Thoracic aorta (tissue), 2 donors: Measurements from ENCODE around the gene EHMT1. TPM values are rescaled to one million over a fixed set of nuclear protein-coding genes. Genes with fewer than 3 reads are reported as not detected.
A peak's percentile ranks its signal among the peaks of the same experiment; 100 is the strongest.

Experiments used
- ATAC-seq: fragments of 150-250 bp; one replicate; pipeline ENCODE4 v1.8.0; 2017; ENCODE audit warnings: low read depth; ENCODE audit not compliant: insufficient number of reproducible peaks, low FRiP score
- DNase-seq: peaks from one replicate; pipeline ENCODE4 v3.0.0-alpha.2; 2020; ENCODE audit warnings: low spot score
- H3K27ac ChIP-seq, 2 donors: fragments of 200-600 bp; sonication (generic); 1 replicate in 1 of 2; 2 replicates in 1 of 2; pipeline ENCODE4 v1.5.1; 2016; ENCODE audit warnings: mild to moderate bottlenecking in 2 of 2, moderate library complexity in 2 of 2
- H3K27me3 ChIP-seq: fragments of 200-600 bp; sonication (generic); replicated peaks from 2 replicates; pipeline ENCODE4 v1.6.0; 2016; ENCODE audit warnings: mild to moderate bottlenecking; ENCODE audit not compliant: insufficient read depth
- H3K36me3 ChIP-seq: fragments of 200-600 bp; sonication (generic); one replicate; pipeline ENCODE4 v1.5.1; 2016
- H3K4me1 ChIP-seq, 2 donors: fragments of 200-600 bp; sonication (generic); 1 replicate in 1 of 2; 2 replicates in 1 of 2; pipeline versions ENCODE4 v1.5.1 to v1.6.0; 2016; ENCODE audit warnings: low read depth in 2 of 2, mild to moderate bottlenecking in 1 of 2; ENCODE audit not compliant: control insufficient read depth in 1 of 2
- H3K4me3 ChIP-seq: fragments of 200-600 bp; sonication (generic); 2 replicates; pipeline ENCODE4 v1.5.1; 2016; ENCODE audit warnings: mild to moderate bottlenecking
- H3K9me3 ChIP-seq: fragments of 200-600 bp; sonication (generic); 2 replicates; pipeline ENCODE4 v1.5.1; 2016
- CTCF ChIP-seq: fragments of 200-600 bp; sonication (generic); IDR thresholded peaks from one replicate; pipeline ENCODE4 v1.5.1; 2019; ENCODE audit warnings: antibody characterized with exemption
- total RNA-seq, 2 donors: library from RNA; depleted of rRNA; stranded (reverse); fragments of >200 nt; gene quantifications; one replicate each; pipeline versions ENCODE4 v1.1.0 to v1.2.3, GENCODE V29; 2016

The EHMT1 gene
- total RNA-seq, 2 donors from 2014 or later = 67.6 to 150 TPM

- H3K36me3 ChIP-seq = no peaks in the 10 kb centered on the region
- DNase-seq (no peak), ATAC-seq (no peak)
- peaks cover 15 to 41% of the 10 kb centered on the region in 2 donors for H3K4me1 ChIP-seq
- TF ChIP-seq CTCF = no peak
- H3K27ac ChIP-seq = no peak overlapping the region
- H3K4me3 ChIP-seq = peak overlapping the region; percentile 73
- H3K27me3 ChIP-seq = no peaks in the 10 kb centered on the region
- H3K9me3 ChIP-seq = no peaks in the 10 kb centered on the region
Observed at GRCh38 chr9:137604345-137605086, 14.3 kb upstream of the EHMT1 start.

DNA sequence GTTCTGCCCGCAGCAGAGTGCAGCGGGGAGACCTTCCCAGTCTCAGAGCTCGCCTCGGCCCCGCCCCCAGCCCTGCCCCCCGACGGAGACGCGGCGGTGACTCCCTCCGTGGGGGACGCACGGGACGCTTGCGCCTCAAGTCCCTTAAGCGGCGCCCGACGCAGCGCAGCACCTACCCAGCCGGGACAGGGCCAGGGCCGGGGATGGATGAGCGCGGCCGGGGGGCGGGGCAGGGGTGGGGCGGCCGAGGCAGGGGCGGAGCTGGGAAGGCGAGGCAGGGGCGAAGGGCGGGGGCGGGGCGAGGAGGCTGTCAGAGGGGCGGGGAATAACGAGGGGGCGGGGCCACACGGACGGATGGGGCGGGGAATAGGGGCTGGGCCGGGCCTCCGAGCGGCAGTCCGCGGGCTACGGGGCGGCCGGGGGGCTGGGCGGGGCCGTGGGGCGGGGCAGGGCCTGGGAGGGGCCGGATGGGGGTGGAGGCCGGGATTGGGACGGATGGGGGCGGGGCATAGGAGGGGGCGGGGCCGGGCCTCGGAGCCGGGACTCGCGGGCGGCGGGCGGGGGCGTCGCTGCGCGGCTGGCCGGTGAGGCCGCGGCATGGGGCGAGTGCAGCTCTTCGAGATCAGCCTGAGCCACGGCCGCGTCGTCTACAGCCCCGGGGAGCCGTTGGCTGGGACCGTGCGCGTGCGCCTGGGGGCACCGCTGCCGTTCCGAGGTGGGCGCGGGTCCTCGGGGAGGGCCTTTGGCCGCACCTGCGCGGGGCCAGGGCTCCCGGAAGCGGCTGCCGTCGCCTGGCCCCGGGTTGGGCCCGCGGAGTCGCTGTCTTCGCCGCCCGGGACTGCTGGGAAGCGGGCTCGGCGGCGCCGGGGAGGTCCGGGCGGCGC, 13.4 kb upstream of the EHMT1 start, which contains the start of gene ARRDC1:
Gene ARRDC1 (plus strand): TSS at position 566 of the 884 bp plus-strand sequence. CDS start 32 bp downstream, at position 598.
- no peaks in the 10 kb centered on the region for H3K27me3 ChIP-seq
- peaks cover 15 to 41% of the 10 kb centered on the region in 2 donors for H3K4me1 ChIP-seq
- peak; percentile 67 for ATAC-seq
- no peaks in the 10 kb centered on the region for H3K36me3 ChIP-seq
- peak within 1 kb of the TSS; percentile 38 to 83 for H3K27ac ChIP-seq
- H3K9me3 ChIP-seq = no peaks in the 10 kb centered on the region
- peak; percentile 78 for DNase-seq
- no peak for TF ChIP-seq CTCF
- H3K4me3 ChIP-seq = peak within 1 kb of the TSS; percentile 89

DNA sequence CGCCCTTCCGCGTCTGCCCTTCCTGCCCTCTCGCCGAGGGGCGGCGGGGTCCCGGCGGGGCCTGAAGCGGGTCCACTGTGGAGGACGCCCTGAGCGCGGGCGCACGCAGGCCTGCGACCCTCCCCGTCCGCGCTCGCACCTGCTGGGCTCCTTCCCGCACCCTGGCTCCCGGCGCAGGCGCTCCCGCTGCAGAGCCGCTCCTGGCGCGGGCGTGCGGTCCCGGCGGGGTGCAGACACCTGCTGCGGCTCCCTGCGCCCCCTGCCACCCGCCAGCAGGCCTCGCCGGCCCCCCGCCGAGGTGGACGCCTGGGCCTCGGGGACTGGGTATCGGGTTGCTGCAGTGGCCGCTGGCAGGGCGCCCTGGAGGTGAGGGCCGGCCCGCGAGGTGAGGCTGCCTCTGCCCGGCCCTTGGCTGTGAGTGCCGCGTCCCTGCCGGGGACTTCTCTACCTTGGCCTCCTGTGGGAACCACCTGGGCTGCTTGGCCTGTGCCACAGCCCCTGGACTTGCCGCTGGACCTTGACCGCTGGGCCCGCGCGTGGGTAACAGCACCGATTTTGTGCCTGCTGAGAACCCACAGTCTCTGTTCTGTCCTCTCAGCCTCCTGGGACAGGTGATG, 12.7 kb upstream of the EHMT1 start:
- H3K36me3 ChIP-seq = no peaks in the 10 kb centered on the region
- no peak for DNase-seq
- H3K4me1 ChIP-seq = peaks cover 15 to 41% of the 10 kb centered on the region in 2 donors
- H3K9me3 ChIP-seq = no peaks in the 10 kb centered on the region
- peak overlapping the region; percentile 89 for H3K4me3 ChIP-seq
- no peak for ATAC-seq
- peak overlapping the region; percentile 38 to 83 for H3K27ac ChIP-seq
- no peaks in the 10 kb centered on the region for H3K27me3 ChIP-seq
- TF ChIP-seq CTCF = no peak

GRCh38 chr9:137606734-137607138, 12.1 kb upstream of the EHMT1 start:
- H3K36me3 ChIP-seq = no peaks in the 10 kb centered on the region
- TF ChIP-seq CTCF = no peak
- no peaks in the 10 kb centered on the region for H3K27me3 ChIP-seq
- H3K9me3 ChIP-seq = no peaks in the 10 kb centered on the region
- H3K27ac ChIP-seq = no peak overlapping the region
- H3K4me3 ChIP-seq = peak overlapping the region; percentile 89
- peaks cover 17 to 43% of the 10 kb centered on the region in 2 donors for H3K4me1 ChIP-seq
- DNase-seq (no peak), ATAC-seq (no peak)
